Type B pancreatic cell (in vitro differentiated cells): Measurements from ENCODE around the gene XRN1. TPM values are rescaled to one million over a fixed set of nuclear protein-coding genes. Genes with fewer than 3 reads are reported as not detected.

Source experiments
- DNase-seq: peaks from one replicate; pipeline ENCODE4 v3.0.0; 2021; ENCODE audit warnings: mixed read lengths; ENCODE audit not compliant: unreplicated experiment; ENCODE audit errors: extremely low spot score
- H3K27ac Mint-ChIP-seq: 2 replicates; pipeline ENCODE4 v1.8.0; 2021; ENCODE audit warnings: mild to moderate bottlenecking, mixed read lengths
- H3K27me3 Mint-ChIP-seq: 2 replicates; pipeline ENCODE4 v1.8.0; 2021; ENCODE audit warnings: mixed read lengths
- H3K36me3 Mint-ChIP-seq: 2 replicates; pipeline ENCODE4 v1.8.0; 2021; ENCODE audit warnings: mixed read lengths
- H3K4me1 Mint-ChIP-seq: one replicate; pipeline ENCODE4 v1.8.0; 2021; ENCODE audit warnings: mixed read lengths; ENCODE audit not compliant: unreplicated experiment
- H3K4me3 Mint-ChIP-seq: 2 replicates; pipeline ENCODE4 v1.8.0; 2021; ENCODE audit warnings: mild to moderate bottlenecking, mixed read lengths
- H3K9me3 Mint-ChIP-seq: 2 replicates; pipeline ENCODE4 v1.8.0; 2021; ENCODE audit warnings: mixed read lengths
- CTCF ChIP-seq: fragments of 200-600 bp; sonication (generic); conservative IDR thresholded peaks from 2 replicates; pipeline ENCODE4 v1.5.0; 2021; ENCODE audit warnings: antibody characterized with exemption, mild to moderate bottlenecking
- total RNA-seq: library from RNA; stranded (reverse); gene quantifications from 2 replicates; pipeline ENCODE4 v1.2.1, GENCODE V29; 2021; ENCODE audit warnings: low replicate concordance

The XRN1 gene
- total RNA-seq, 1 donor from 2014 or later, result 28.1 TPM

- no peaks in the 10 kb centered on the region for H3K9me3 Mint-ChIP-seq
- peaks cover 6% of the 10 kb centered on the region for H3K4me1 Mint-ChIP-seq
- H3K4me3 Mint-ChIP-seq, result no peak overlapping the region
- H3K36me3 Mint-ChIP-seq, result peaks cover 30% of the 10 kb centered on the region
- no peak overlapping the region for H3K27ac Mint-ChIP-seq
- DNase-seq, result no peak
- no peak for TF ChIP-seq CTCF
- H3K27me3 Mint-ChIP-seq, result no peaks in the 10 kb centered on the region
Observed at GRCh38 chr3:142434503-142434902, 13.3 kb downstream of the XRN1 start.

- no peak overlapping the region for H3K27ac Mint-ChIP-seq
- no peaks in the 10 kb centered on the region for H3K9me3 Mint-ChIP-seq
- no peak for DNase-seq
- TF ChIP-seq CTCF, result no peak
- H3K4me1 Mint-ChIP-seq, result no peaks in the 10 kb centered on the region
- no peaks in the 10 kb centered on the region for H3K27me3 Mint-ChIP-seq
- peaks cover 39% of the 10 kb centered on the region for H3K36me3 Mint-ChIP-seq
- H3K4me3 Mint-ChIP-seq, result no peak overlapping the region
Observed at GRCh38 chr3:142433110-142433509, 14.7 kb downstream of the XRN1 start.

GRCh38 chr3:142429582-142429981, 18.3 kb downstream of the XRN1 start:
- no peak overlapping the region for H3K4me3 Mint-ChIP-seq
- peaks cover 28% of the 10 kb centered on the region for H3K36me3 Mint-ChIP-seq
- no peak for TF ChIP-seq CTCF
- no peak overlapping the region for H3K27ac Mint-ChIP-seq
- no peaks in the 10 kb centered on the region for H3K9me3 Mint-ChIP-seq
- H3K4me1 Mint-ChIP-seq, result no peaks in the 10 kb centered on the region
- no peaks in the 10 kb centered on the region for H3K27me3 Mint-ChIP-seq
- no peak for DNase-seq

GRCh38 chr3:142424754-142425153, 23.1 kb downstream of the XRN1 start:
- peaks cover 22% of the 10 kb centered on the region for H3K36me3 Mint-ChIP-seq
- no peak for TF ChIP-seq CTCF
- no peak for DNase-seq
- H3K9me3 Mint-ChIP-seq, result no peaks in the 10 kb centered on the region
- no peak overlapping the region for H3K27ac Mint-ChIP-seq
- no peaks in the 10 kb centered on the region for H3K27me3 Mint-ChIP-seq
- H3K4me3 Mint-ChIP-seq, result no peak overlapping the region
- no peaks in the 10 kb centered on the region for H3K4me1 Mint-ChIP-seq

GRCh38 chr3:142418926-142419592, 28.8 kb downstream of the XRN1 start:
- no peak for TF ChIP-seq CTCF
- no peaks in the 10 kb centered on the region for H3K27me3 Mint-ChIP-seq
- H3K27ac Mint-ChIP-seq, result peak overlapping the region; percentile 68
- no peak for DNase-seq
- H3K4me1 Mint-ChIP-seq, result no peaks in the 10 kb centered on the region
- no peak overlapping the region for H3K4me3 Mint-ChIP-seq
- H3K9me3 Mint-ChIP-seq, result no peaks in the 10 kb centered on the region
- H3K36me3 Mint-ChIP-seq, result peaks cover 19% of the 10 kb centered on the region
